ENCODE data around the gene UBE2I.

Gene UBE2I

GRCh38 chr16:1283296-1283695 is 26.1 kb upstream of the UBE2I start (continued):
- TF ChIP-seq PRDM10 (tag by site-specific recombination; IDR thresholded peaks at IDR 0.05) (no peak), ZNF692 (tag by site-specific recombination; IDR thresholded peaks at IDR 0.05) (no peak), ZNF768 (tag by site-specific recombination; IDR thresholded peaks at IDR 0.05) (no peak), RBAK (tag by site-specific recombination; IDR thresholded peaks at IDR 0.05) (no peak), ZNF26 (tag by site-specific recombination; IDR thresholded peaks at IDR 0.05) (no peak), ZNF521 (tag by site-specific recombination; IDR thresholded peaks at IDR 0.05) (no peak), ZNF785 (tag by site-specific recombination; IDR thresholded peaks at IDR 0.05) (no peak), ZSCAN16 (tag by site-specific recombination; IDR thresholded peaks at IDR 0.05) (no peak), SP3 (tag by site-specific recombination; IDR thresholded peaks at IDR 0.05) (no peak), ZBTB8A (tag by site-specific recombination; IDR thresholded peaks at IDR 0.05) (peak; percentile 61), ZNF639 (tag by site-specific recombination; IDR thresholded peaks at IDR 0.05) (no peak), ZNF214 (tag by site-specific recombination; IDR thresholded peaks at IDR 0.05; ENCODE audit: borderline replicate concordance) (no peak), ZNF776 (tag by site-specific recombination; IDR thresholded peaks at IDR 0.05; ENCODE audit: borderline replicate concordance) (no peak)

GRCh38 chr16:1283996-1284616 is 25.3 kb upstream of the UBE2I start:
- POLR2A ChIA-PET = no interaction called here
- Histone ChIP-seq H3K4me3 (ENCODE audit: low read depth, low read length) (no peak overlapping the region), H3K27ac (ENCODE audit: extremely low read depth, low read depth, low read length) (no peak overlapping the region), H3K36me3 (ENCODE audit: control insufficient read depth in 2 of 2, insufficient read depth in 1 of 2, low read length in 2 of 2) (no peaks in the 10 kb centered on the region), H3K4me1 (ENCODE audit: control insufficient read depth, insufficient read depth, low read length) (no peaks in the 10 kb centered on the region), H3K9me3 (ENCODE audit: control insufficient read depth, insufficient read depth, low read depth, low read length) (no peaks in the 10 kb centered on the region)
- TF ChIP-seq PATZ1 (tag by site-specific recombination; IDR thresholded peaks at IDR 0.05) (0 out of 2 replicates have a peak, but pooled peaks have one; percentile 21), PBX3 (CRISPR knock-in tag; IDR thresholded peaks at IDR 0.05) (no peak), ZBTB8A (tag by site-specific recombination; IDR thresholded peaks at IDR 0.05) (no peak), ZIC2 (tag by site-specific recombination; IDR thresholded peaks at IDR 0.05) (peak; percentile 16; the same call in 1 of the 2 replicates), ZNF335 (tag by site-specific recombination; conservative IDR thresholded peaks at IDR 0.05) (peak; percentile 47; the same call in 1 of the 2 replicates), GLIS2 (tag by site-specific recombination; IDR thresholded peaks at IDR 0.05) (0 out of 2 replicates have a peak, but pooled peaks have one; percentile 34), KLF1 (tag by site-specific recombination; IDR thresholded peaks at IDR 0.05) (no peak)
- CTCF ChIA-PET = interaction anchor here (0.6 to 0.8 kb wide), 2 partner anchors 17 to 20 kb away, joined by 3 read pairs; no protein-coding TSS in a partner anchor

All from HEK293 (cell line).